Hepatocyte (in vitro differentiated cells): Measurements from ENCODE around the gene NRXN2. TPM values are rescaled to one million over a fixed set of nuclear protein-coding genes. Genes with fewer than 3 reads are reported as not detected.

Experiments used
- DNase-seq: peaks from one replicate; pipeline ENCODE4 v3.0.0-alpha.2; 2016; ENCODE audit warnings: low spot score
- H2AFZ ChIP-seq: fragments of 200-600 bp; sonication (generic); 2 replicates; pipeline ENCODE4 v1.6.0; 2016; ENCODE audit warnings: antibody characterized with exemption, mild to moderate bottlenecking
- H3K27ac ChIP-seq: fragments of 200-600 bp; sonication (generic); 2 replicates; pipeline ENCODE4 v1.5.1; 2016; ENCODE audit warnings: mild to moderate bottlenecking
- H3K27me3 ChIP-seq: fragments of 200-600 bp; sonication (generic); 2 replicates; pipeline ENCODE4 v1.6.1; 2016
- H3K36me3 ChIP-seq: fragments of 200-600 bp; sonication (generic); replicated peaks from 2 replicates; pipeline ENCODE4 v1.5.1; 2016; ENCODE audit warnings: low read depth; ENCODE audit not compliant: insufficient read depth
- H3K4me1 ChIP-seq: fragments of 200-600 bp; sonication (generic); 2 replicates; pipeline ENCODE4 v1.5.1; 2016; ENCODE audit warnings: mild to moderate bottlenecking, moderate library complexity; ENCODE audit not compliant: insufficient read depth
- H3K4me2 ChIP-seq: fragments of 200-600 bp; sonication (generic); 2 replicates; pipeline ENCODE4 v1.6.0; 2016
- H3K4me3 ChIP-seq: fragments of 200-600 bp; sonication (generic); 2 replicates; pipeline ENCODE4 v1.5.1; 2016; ENCODE audit warnings: mild to moderate bottlenecking
- H3K79me2 ChIP-seq: fragments of 200-600 bp; sonication (generic); 2 replicates; pipeline ENCODE4 v1.6.0; 2017; ENCODE audit warnings: mild to moderate bottlenecking
- H3K9me2 ChIP-seq: fragments of 200-600 bp; sonication (generic); replicated peaks from 2 replicates; pipeline ENCODE4 v1.6.0; 2017; ENCODE audit warnings: mild to moderate bottlenecking; ENCODE audit not compliant: insufficient read depth
- H3K9me3 ChIP-seq: fragments of 200-600 bp; sonication (generic); 2 replicates; pipeline ENCODE4 v1.5.1; 2016; ENCODE audit warnings: low read depth, mild to moderate bottlenecking
- H4K20me1 ChIP-seq: fragments of 200-600 bp; sonication (generic); 2 replicates; pipeline ENCODE4 v1.6.0; 2016; ENCODE audit warnings: mild to moderate bottlenecking; ENCODE audit not compliant: insufficient read depth, poor library complexity, severe bottlenecking
- EZH2 ChIP-seq: fragments of 200-600 bp; sonication (generic); IDR thresholded peaks from 2 replicates; pipeline ENCODE4 v1.6.1; 2016; ENCODE audit warnings: antibody characterized with exemption, mild to moderate bottlenecking, borderline replicate concordance
- EZH2phosphoT487 ChIP-seq: fragments of 200-600 bp; sonication (generic); IDR thresholded peaks from one replicate; pipeline ENCODE4 v1.6.1; 2018; ENCODE audit warnings: antibody characterized with exemption, mild to moderate bottlenecking, low read depth, moderate library complexity; ENCODE audit not compliant: unreplicated experiment, severe bottlenecking
- WGBS: methylation state at CpG from one replicate; pipeline ENCODE4 v1.1.6; 2016; ENCODE audit warnings: low lambda C conversion rate; ENCODE audit errors: missing lambda C conversion rate; 5-methylcytosine and 5-hydroxymethylcytosine counted together
- polyA plus RNA-seq: library from polyadenylated mRNA; unstranded; fragments of >200 nt; fragmentation: Nextera tagmentation; extraction: Ambion mirVana; gene quantifications from 2 replicates; pipeline ENCODE4 v1.2.1, GENCODE V29; 2016
- total RNA-seq: library from RNA; depleted of rRNA; stranded (reverse); fragments of >200 nt; gene quantifications from 2 replicates; pipeline ENCODE4 v1.2.3, GENCODE V29; 2014
- TF ChIP-seq, protein P1 (sequence below): fragments of 200-600 bp; sonication (generic); IDR thresholded peaks from 2 replicates; pipeline ENCODE4 v1.5.1; 2016; ENCODE audit warnings: antibody characterized with exemption, mild to moderate bottlenecking; ENCODE audit not compliant: poor library complexity

NRXN2 gene
- total and polyA plus RNA-seq, 2 experiments from 2014 or later = 0.83 to 1.7 TPM

DNA sequence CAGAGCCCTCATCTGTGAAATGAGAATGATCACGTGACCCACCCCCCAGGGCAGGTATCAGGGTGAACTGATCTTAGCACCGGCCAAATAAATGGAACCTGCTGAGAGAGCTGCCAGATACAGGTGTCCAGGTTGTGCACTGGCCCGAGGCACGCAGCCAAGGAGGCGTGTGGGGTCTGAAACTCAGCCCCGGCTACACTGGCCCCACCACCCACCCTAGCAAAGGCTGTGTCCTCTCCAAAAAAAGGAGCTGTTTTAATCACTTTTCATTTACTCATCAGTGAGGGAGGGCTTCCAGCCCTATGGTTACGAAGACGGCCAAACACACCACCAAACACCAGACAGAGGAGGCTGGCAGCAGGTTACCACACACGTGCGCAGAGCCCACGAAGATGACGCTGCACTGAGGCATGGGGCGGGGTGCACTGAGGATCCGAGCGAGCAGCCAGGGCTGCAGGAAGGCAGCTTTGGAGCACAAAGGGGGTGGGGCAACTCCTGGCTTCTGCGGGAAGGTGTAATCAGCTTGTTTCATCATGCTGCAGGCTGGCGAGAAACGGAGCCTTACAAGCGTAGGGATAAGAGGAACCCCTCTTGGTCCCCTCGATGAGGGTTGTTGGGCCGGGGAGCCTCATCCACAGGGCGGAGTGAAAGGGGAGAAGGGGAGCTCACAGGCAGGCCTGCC lies 151.4 kb downstream of the NRXN2 start:
- no peaks in the 10 kb centered on the region for H3K9me2 ChIP-seq
- H3K4me1 ChIP-seq = peaks cover 3% of the 10 kb centered on the region
- no peaks in the 10 kb centered on the region for H4K20me1 ChIP-seq
- H3K9me3 ChIP-seq = no peaks in the 10 kb centered on the region
- H3K4me2 ChIP-seq = no peak overlapping the region
- no peaks in the 10 kb centered on the region for H3K36me3 ChIP-seq
- H2AFZ ChIP-seq = no peak overlapping the region
- peaks cover 2% of the 10 kb centered on the region for H3K27me3 ChIP-seq
- DNase-seq = peak; percentile 76
- TF ChIP-seq EZH2phosphoT487 (no peak), EZH2 (no peak)
- H3K27ac ChIP-seq = no peak overlapping the region
- 63% methylated on average over 22 of the region's 22 CpGs for WGBS
- no peak overlapping the region for H3K4me3 ChIP-seq
- no peaks in the 10 kb centered on the region for H3K79me2 ChIP-seq

DNA sequence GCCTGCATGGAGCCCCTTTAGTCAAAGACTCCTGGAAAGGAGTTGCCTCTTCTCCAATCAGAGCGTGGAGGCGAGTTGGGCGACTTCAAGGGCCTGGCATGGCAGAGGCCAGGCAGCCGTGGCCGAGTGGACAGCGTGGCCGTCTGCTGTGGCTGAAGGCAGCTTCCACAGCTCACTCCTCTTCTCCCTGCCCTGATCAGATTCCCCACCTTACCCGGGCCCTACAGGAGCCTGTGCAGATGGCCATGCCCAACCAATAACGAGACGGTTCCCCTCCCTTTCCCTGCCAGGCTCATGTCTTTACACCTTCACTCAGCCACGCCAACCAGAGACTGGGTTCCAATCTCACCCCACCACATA lies 152.0 kb downstream of the NRXN2 start:
- H3K4me3 ChIP-seq = no peak overlapping the region
- H3K36me3 ChIP-seq = no peaks in the 10 kb centered on the region
- no peak for DNase-seq
- no peak for TF ChIP-seq EZH2
- TF ChIP-seq, protein P1, sequence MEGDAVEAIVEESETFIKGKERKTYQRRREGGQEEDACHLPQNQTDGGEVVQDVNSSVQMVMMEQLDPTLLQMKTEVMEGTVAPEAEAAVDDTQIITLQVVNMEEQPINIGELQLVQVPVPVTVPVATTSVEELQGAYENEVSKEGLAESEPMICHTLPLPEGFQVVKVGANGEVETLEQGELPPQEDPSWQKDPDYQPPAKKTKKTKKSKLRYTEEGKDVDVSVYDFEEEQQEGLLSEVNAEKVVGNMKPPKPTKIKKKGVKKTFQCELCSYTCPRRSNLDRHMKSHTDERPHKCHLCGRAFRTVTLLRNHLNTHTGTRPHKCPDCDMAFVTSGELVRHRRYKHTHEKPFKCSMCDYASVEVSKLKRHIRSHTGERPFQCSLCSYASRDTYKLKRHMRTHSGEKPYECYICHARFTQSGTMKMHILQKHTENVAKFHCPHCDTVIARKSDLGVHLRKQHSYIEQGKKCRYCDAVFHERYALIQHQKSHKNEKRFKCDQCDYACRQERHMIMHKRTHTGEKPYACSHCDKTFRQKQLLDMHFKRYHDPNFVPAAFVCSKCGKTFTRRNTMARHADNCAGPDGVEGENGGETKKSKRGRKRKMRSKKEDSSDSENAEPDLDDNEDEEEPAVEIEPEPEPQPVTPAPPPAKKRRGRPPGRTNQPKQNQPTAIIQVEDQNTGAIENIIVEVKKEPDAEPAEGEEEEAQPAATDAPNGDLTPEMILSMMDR = no peak
- TF ChIP-seq EZH2phosphoT487 = no peak
- no peaks in the 10 kb centered on the region for H3K9me2 ChIP-seq
- peaks cover 2% of the 10 kb centered on the region for H3K27me3 ChIP-seq
- H3K4me2 ChIP-seq = no peak overlapping the region
- H3K4me1 ChIP-seq = peaks cover 3% of the 10 kb centered on the region
- no peak overlapping the region for H2AFZ ChIP-seq
- H3K79me2 ChIP-seq = no peaks in the 10 kb centered on the region
- WGBS = 97% methylated on average over 9 of the region's 11 CpGs
- H3K9me3 ChIP-seq = no peaks in the 10 kb centered on the region
- no peak overlapping the region for H3K27ac ChIP-seq
- H4K20me1 ChIP-seq = no peaks in the 10 kb centered on the region

DNA sequence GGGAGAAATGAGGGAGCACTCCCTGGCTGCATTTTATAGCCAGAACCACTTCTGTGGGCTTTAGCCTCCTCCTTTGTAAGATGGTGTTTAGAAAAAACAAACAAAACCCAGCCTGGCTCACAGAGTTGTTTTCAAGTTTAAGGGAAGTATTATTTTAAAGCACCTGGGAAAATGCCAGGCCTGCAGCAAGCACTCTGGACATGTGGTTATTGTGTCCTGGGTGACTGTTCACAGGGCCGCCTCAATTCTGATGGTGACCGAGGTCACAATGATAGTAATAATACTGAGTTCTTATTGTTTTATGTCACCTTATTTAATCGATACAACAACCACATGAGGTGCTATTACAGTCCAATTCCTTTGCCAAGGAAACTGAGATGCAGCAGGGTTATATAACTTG lies 152.7 kb downstream of the NRXN2 start:
- Histone ChIP-seq H4K20me1 (no peaks in the 10 kb centered on the region), H2AFZ (no peak overlapping the region), H3K9me3 (no peaks in the 10 kb centered on the region), H3K4me3 (no peak overlapping the region), H3K36me3 (no peaks in the 10 kb centered on the region), H3K4me2 (no peak overlapping the region), H3K79me2 (no peaks in the 10 kb centered on the region), H3K27me3 (peaks cover 2% of the 10 kb centered on the region), H3K4me1 (peaks cover 3% of the 10 kb centered on the region), H3K9me2 (no peaks in the 10 kb centered on the region), H3K27ac (no peak overlapping the region)
- TF ChIP-seq EZH2phosphoT487 (no peak), EZH2 (no peak)
- TF ChIP-seq, protein P1 = no peak
- DNase-seq = no peak
- WGBS = 93% methylated on average over 3 of the region's 3 CpGs

DNA sequence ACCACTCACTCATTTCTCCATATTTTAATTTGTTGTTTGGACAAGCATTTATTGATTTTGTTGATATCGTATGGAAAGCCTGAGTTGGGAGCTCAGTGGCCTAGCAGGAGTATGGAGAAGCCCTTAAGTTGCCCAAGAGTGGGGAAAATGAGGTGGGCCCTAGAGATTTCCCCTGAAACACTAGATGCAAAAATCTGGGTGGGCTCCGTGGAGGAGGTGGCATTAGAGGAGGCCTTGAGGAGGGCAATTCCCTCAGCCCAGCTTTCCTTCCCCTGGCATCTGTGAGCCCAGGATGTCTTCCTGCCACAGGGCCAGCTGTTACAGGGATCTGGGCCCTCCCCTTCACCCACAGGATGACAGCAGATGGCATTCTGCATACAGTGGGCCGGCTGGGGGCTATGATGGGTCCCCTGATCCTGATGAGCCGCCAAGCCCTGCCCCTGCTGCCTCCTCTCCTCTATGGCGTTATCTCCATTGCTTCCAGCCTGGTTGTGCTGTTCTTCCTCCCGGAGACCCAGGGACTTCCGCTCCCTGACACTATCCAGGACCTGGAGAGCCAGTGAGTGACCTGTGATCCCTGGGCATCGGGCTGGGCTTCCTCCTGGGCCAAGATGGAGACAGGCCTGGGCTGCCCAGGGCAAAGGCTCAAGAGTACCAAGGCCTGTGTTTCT lies 153.6 kb downstream of the NRXN2 start:
- TF ChIP-seq EZH2 = no peak
- no peak for TF ChIP-seq EZH2phosphoT487
- TF ChIP-seq, protein P1 = no peak
- Histone ChIP-seq H3K4me3 (no peak overlapping the region), H3K4me1 (peaks cover 3% of the 10 kb centered on the region), H3K27ac (no peak overlapping the region), H2AFZ (no peak overlapping the region), H3K27me3 (no peaks in the 10 kb centered on the region), H3K9me3 (no peaks in the 10 kb centered on the region), H3K79me2 (no peaks in the 10 kb centered on the region), H3K9me2 (no peaks in the 10 kb centered on the region), H3K4me2 (no peak overlapping the region), H4K20me1 (no peaks in the 10 kb centered on the region), H3K36me3 (no peaks in the 10 kb centered on the region)
- DNase-seq = no peak
- WGBS = 85% methylated on average over 8 of the region's 8 CpGs
